Suprapubic skin (tissue), 4 donors: ENCODE data around the gene HMGN1.

Source experiments
- POLR2A ChIP-seq, 2 donors: fragments of 450-650 bp; IDR thresholded peaks; one replicate each; pipeline ENCODE4 v1.6.1; 2017; ENCODE audit warnings: antibody characterized with exemption in 2 of 2, mild to moderate bottlenecking in 2 of 2, moderate library complexity in 2 of 2
- POLR2AphosphoS5 ChIP-seq, 3 donors: sonication (generic); formaldehyde crosslinking; IDR thresholded peaks; one replicate each; pipeline ENCODE4 v1.6.1; 2017; ENCODE audit warnings: antibody characterized with exemption in 3 of 3
- TF ChIP-seq, protein P1 (sequence below), 2 donors: fragments of 200-600 bp in 1 of 2; fragments of 450-650 bp in 1 of 2; sonication (generic) in 1 of 2; IDR thresholded peaks; one replicate each; pipeline ENCODE4 v1.5.1; 2016 to 2019; ENCODE audit warnings: antibody characterized with exemption in 2 of 2, mild to moderate bottlenecking in 1 of 2, moderate library complexity in 1 of 2

DNA sequence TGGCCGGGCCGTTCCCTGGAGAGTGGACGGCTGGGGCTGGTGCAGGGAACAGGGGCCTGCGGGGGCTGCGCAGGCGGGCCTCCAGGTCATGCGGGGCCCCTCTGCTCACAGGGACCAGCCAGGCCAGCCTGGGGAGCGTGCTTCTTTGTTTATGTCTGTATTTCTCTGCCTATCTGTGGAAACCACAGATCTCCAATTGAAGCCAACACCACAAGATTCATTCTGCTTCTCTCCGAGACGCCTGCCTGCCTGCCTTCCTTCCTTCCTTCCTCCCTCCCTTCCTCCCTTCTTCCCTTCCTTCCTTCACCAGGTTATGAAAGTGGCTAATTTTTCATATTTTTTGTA is 39.9 kb upstream of the HMGN1 start:
- TF ChIP-seq, protein P1, sequence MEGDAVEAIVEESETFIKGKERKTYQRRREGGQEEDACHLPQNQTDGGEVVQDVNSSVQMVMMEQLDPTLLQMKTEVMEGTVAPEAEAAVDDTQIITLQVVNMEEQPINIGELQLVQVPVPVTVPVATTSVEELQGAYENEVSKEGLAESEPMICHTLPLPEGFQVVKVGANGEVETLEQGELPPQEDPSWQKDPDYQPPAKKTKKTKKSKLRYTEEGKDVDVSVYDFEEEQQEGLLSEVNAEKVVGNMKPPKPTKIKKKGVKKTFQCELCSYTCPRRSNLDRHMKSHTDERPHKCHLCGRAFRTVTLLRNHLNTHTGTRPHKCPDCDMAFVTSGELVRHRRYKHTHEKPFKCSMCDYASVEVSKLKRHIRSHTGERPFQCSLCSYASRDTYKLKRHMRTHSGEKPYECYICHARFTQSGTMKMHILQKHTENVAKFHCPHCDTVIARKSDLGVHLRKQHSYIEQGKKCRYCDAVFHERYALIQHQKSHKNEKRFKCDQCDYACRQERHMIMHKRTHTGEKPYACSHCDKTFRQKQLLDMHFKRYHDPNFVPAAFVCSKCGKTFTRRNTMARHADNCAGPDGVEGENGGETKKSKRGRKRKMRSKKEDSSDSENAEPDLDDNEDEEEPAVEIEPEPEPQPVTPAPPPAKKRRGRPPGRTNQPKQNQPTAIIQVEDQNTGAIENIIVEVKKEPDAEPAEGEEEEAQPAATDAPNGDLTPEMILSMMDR (IDR thresholded peaks at IDR 0.05), result no peak
- TF ChIP-seq POLR2A (IDR thresholded peaks at IDR 0.05) (no peak), POLR2AphosphoS5 (IDR thresholded peaks at IDR 0.05) (no peak)
